Sigmoid colon (tissue), 4 donors: Measurements from ENCODE around the gene SLC8A1.

Experiments
- CTCF ChIP-seq, 4 experiments: fragments of 450-650 bp in 3 of 4; fragments of 200-600 bp in 1 of 4; IDR thresholded peaks; one replicate each; pipeline ENCODE4 v1.5.1; 2016 to 2019; ENCODE audit warnings: antibody characterized with exemption in 4 of 4, mild to moderate bottlenecking in 3 of 4, moderate library complexity in 2 of 4
- EP300 ChIP-seq, 4 donors: sonication (generic); formaldehyde crosslinking; IDR thresholded peaks; one replicate each; pipeline ENCODE4 v1.6.1; 2017; ENCODE audit warnings: antibody characterized with exemption in 4 of 4
- POLR2AphosphoS5 ChIP-seq, 4 donors: sonication (generic); formaldehyde crosslinking; IDR thresholded peaks; one replicate each; pipeline ENCODE4 v1.6.1; 2017; ENCODE audit warnings: antibody characterized with exemption in 4 of 4

DNA sequence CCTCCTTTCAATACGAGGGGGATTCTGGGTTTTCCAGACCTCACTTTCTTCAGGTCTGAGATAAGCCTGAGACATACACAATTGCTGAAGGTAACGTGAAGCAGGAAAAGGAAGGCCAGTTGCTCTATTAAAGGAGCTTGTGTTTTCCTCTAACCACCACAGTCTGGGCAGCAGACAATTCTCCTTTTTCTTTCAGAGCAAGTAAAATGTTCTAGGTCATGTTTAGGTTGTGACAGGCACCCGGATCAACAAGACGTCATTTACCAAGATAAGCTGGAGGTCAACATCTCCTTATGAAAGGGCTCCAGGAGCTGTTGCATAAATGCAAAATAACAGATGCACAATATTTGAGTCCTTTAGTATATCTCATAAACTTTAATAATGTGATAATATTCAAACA is 148.1 kb downstream of the SLC8A1 start:
- no peak for TF ChIP-seq POLR2AphosphoS5 (IDR thresholded peaks at IDR 0.05)
- no peak for TF ChIP-seq CTCF (IDR thresholded peaks at IDR 0.05)
- no peak for TF ChIP-seq EP300 (IDR thresholded peaks at IDR 0.05)
